ENCODE data around the gene KCNH8.

The KCNH8 gene

GRCh38 chr3:19348941-19349564 lies 200.7 kb downstream of the KCNH8 start:
- TF ChIP-seq CTCF (conservative IDR thresholded peaks at IDR 0.05; ENCODE audit: low read depth, low read length): peak; percentile 78
- no peak for DNase-seq (ENCODE audit: low read depth)
- H3K4me3 ChIP-seq (ENCODE audit: low read length): no peak overlapping the region

GRCh38 chr3:19357947-19358346 lies 209.6 kb downstream of the KCNH8 start:
- no peak overlapping the region for H3K4me3 ChIP-seq (ENCODE audit: low read length)
- no peak for TF ChIP-seq CTCF (conservative IDR thresholded peaks at IDR 0.05; ENCODE audit: low read depth, low read length)
- DNase-seq (ENCODE audit: low read depth): no peak

- no peak for TF ChIP-seq CTCF (conservative IDR thresholded peaks at IDR 0.05; ENCODE audit: low read depth, low read length)
- no peak overlapping the region for H3K4me3 ChIP-seq (ENCODE audit: low read length)
- DNase-seq (ENCODE audit: low read depth): no peak
Measured at GRCh38 chr3:19363071-19363470, 214.8 kb downstream of the KCNH8 start.

- no peak for TF ChIP-seq CTCF (conservative IDR thresholded peaks at IDR 0.05; ENCODE audit: low read depth, low read length)
- no peak overlapping the region for H3K4me3 ChIP-seq (ENCODE audit: low read length)
- peak; percentile 76 for DNase-seq (ENCODE audit: low read depth)
Measured at GRCh38 chr3:19364148-19364547, 215.8 kb downstream of the KCNH8 start.

- TF ChIP-seq CTCF (conservative IDR thresholded peaks at IDR 0.05; ENCODE audit: low read depth, low read length): no peak
- no peak overlapping the region for H3K4me3 ChIP-seq (ENCODE audit: low read length)
Measured at GRCh38 chr3:19365471-19365870, 217.2 kb downstream of the KCNH8 start.

GRCh38 chr3:19384868-19385267 lies 236.6 kb downstream of the KCNH8 start:
- no peak for DNase-seq (ENCODE audit: low read depth)
- no peak overlapping the region for H3K4me3 ChIP-seq (ENCODE audit: low read length)
- TF ChIP-seq CTCF (conservative IDR thresholded peaks at IDR 0.05; ENCODE audit: low read depth, low read length): no peak

More at GRCh38 chr3:19365471-19365870, 217.2 kb downstream of the KCNH8 start:
- no peak for DNase-seq (ENCODE audit: low read depth)

- no peak for TF ChIP-seq CTCF (conservative IDR thresholded peaks at IDR 0.05; ENCODE audit: low read depth, low read length)
- H3K4me3 ChIP-seq (ENCODE audit: low read length): no peak overlapping the region
- DNase-seq (ENCODE audit: low read depth): no peak
Measured at GRCh38 chr3:19392150-19392549, 243.8 kb downstream of the KCNH8 start.

All from retinal pigment epithelial cell (primary cell).